ENCODE data around the gene SORCS2.

GRCh38 chr4:7556558-7556957 is 364.2 kb downstream of the SORCS2 start:
- no peak for TF ChIP-seq USF2 (IDR thresholded peaks at IDR 0.05; ENCODE audit: borderline replicate concordance, low read depth, low read length)
- TF ChIP-seq CTCF (IDR thresholded peaks at IDR 0.05), result no peak
- TF ChIP-seq FOXM1 (IDR thresholded peaks at IDR 0.05; ENCODE audit: low read depth), result no peak
- TF ChIP-seq JUND (IDR thresholded peaks at IDR 0.05), result no peak
- TF ChIP-seq REST (IDR thresholded peaks at IDR 0.05; ENCODE audit: low read depth, low read length), result no peak
- TF ChIP-seq RCOR1 (IDR thresholded peaks at IDR 0.05; ENCODE audit: low read length), result no peak
- TF ChIP-seq POLR2AphosphoS5 (IDR thresholded peaks at IDR 0.05; ENCODE audit: low read depth, low read length), result no peak

All from SK-N-SH (cell line).